Sigmoid colon (tissue), 7 donors: ENCODE measurements around the gene ANG. TPM values are rescaled to one million over a fixed set of nuclear protein-coding genes. Genes with fewer than 3 reads are reported as not detected.

ENCODE experiments used
- DNase-seq: peaks from one replicate; pipeline ENCODE4 v3.0.0-alpha.2; 2019
- H3K27ac ChIP-seq, 4 donors: fragments of 200-600 bp; sonication (generic); one replicate each; pipeline ENCODE4 v1.5.1; 2016 to 2019; ENCODE audit warnings: mild to moderate bottlenecking in 1 of 4
- H3K27me3 ChIP-seq, 3 donors: fragments of 200-600 bp; sonication (generic); one replicate each; pipeline ENCODE4 v1.5.1; 2019; ENCODE audit warnings: mild to moderate bottlenecking in 1 of 3
- H3K36me3 ChIP-seq, 4 donors: fragments of 200-600 bp; sonication (generic); one replicate each; pipeline ENCODE4 v1.5.1; 2016 to 2019
- H3K4me1 ChIP-seq, 4 donors: fragments of 200-600 bp; sonication (generic); one replicate each; pipeline ENCODE4 v1.5.1; 2017 to 2019
- H3K4me3 ChIP-seq, 4 donors: fragments of 200-600 bp; sonication (generic); one replicate each; pipeline ENCODE4 v1.5.1; 2017 to 2019; ENCODE audit warnings: mild to moderate bottlenecking in 2 of 4, moderate library complexity in 1 of 4
- H3K9me3 ChIP-seq, 4 donors: fragments of 200-600 bp in 3 of 4; sonication (generic) in 3 of 4; one replicate each; pipeline versions ENCODE4 v1.5.1 to v1.6.1; 2013 to 2019
- EP300 ChIP-seq, 4 donors: sonication (generic); formaldehyde crosslinking; IDR thresholded peaks; one replicate each; pipeline ENCODE4 v1.6.1; 2017; ENCODE audit warnings: antibody characterized with exemption in 4 of 4
- POLR2A ChIP-seq, 2 donors: fragments of 450-650 bp; IDR thresholded peaks; one replicate each; pipeline ENCODE4 v1.6.1; 2016; ENCODE audit warnings: antibody characterized with exemption in 2 of 2, mild to moderate bottlenecking in 2 of 2, moderate library complexity in 2 of 2
- POLR2AphosphoS5 ChIP-seq, 4 donors: sonication (generic); formaldehyde crosslinking; IDR thresholded peaks; one replicate each; pipeline ENCODE4 v1.6.1; 2017; ENCODE audit warnings: antibody characterized with exemption in 4 of 4
- WGBS, 2 donors: extraction: QIAGEN DNeasy Blood & Tissue Kit; methylation state at CpG; one replicate each; pipeline ENCODE4 v1.1.7; 2013; 5-methylcytosine and 5-hydroxymethylcytosine counted together
- intact Hi-C: fragments of 100-400 bp; cut with DNase I; formaldehyde crosslinking; loops from one replicate; pipeline ENCODE4 v1.15.1; 2023
- polyA plus RNA-seq, 3 donors: library from polyadenylated mRNA; stranded (reverse); fragments of 200-250 nt; gene quantifications; one replicate each; pipeline ENCODE4 v1.2.3, GENCODE V29; 2013
- total RNA-seq, 4 donors: library from RNA; depleted of rRNA; stranded (reverse); fragments of >200 nt; gene quantifications; one replicate each; pipeline ENCODE4 v1.1.0, GENCODE V29; 2016
- TF ChIP-seq, protein P1 (sequence below), 4 experiments: fragments of 450-650 bp in 3 of 4; fragments of 200-600 bp in 1 of 4; IDR thresholded peaks; one replicate each; pipeline ENCODE4 v1.5.1; 2016 to 2019; ENCODE audit warnings: antibody characterized with exemption in 4 of 4, mild to moderate bottlenecking in 3 of 4, moderate library complexity in 2 of 4
- donor health status: healthy with polysubstance abuse.
- donor health status: Bipolar disorder and iron deficiency.
- donor health status: healthy.

ANG gene
- total and polyA plus RNA-seq, 7 donors: 13.3 to 44.4 (median 22.2) TPM

DNA sequence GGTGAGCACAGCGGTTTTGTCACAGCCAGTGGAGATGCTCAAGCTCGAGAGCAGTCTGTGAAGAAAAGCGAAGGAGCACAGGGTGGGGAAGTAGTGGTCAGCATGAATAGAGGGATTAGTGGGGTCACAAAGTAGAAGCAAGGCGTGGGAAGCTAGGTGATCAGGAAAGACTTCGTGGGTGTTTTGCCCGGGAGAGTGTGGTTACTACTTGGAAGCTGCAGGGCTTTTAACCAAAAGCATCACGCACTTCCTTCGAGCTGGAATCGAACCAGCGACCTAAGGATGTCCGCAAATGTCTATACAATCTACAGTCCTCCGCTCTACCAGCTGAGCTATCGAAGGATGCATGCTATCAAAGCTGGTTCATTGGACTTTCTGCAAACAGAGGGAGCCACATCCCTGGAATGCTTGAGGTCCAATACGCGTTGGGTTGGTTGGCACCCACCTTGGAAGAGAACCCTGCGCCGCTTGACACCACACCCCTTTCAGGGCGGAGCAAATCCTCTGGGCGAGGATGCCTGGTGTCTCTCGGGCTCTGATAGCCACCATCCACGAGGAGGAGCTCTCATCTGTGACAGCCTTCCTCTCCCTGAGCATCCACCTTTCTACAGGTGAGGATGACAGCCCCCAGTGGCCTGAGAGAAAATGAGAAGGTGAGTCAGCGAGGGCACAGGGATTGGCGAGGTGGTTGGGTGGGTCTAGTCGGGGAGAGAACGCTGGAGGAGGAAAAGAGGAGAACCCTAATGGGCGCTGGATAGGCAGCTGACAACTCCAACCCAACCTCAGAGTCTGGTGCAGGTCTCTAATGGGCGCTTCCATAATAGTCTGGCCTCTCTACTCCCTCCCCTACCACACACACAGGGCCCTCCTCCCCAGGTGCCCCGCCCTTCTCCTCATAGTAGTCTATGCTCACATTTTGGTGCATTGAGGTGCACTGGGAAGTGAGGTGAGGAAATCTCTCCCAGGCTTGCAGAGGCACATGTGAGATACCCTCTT is 31.1 kb upstream of the ANG start:
- Histone ChIP-seq H3K36me3 (no peaks in the 10 kb centered on the region), H3K9me3 (no peaks in the 10 kb centered on the region), H3K4me3 (no peak overlapping the region), H3K4me1 (peaks cover 0 to 8% (median 0%) of the 10 kb centered on the region in 4 donors), H3K27ac (no peak overlapping the region), H3K27me3 (peaks cover 9 to 96% (median 69%) of the 10 kb centered on the region in 3 donors)
- intact Hi-C loops: no loop called here
- TF ChIP-seq, protein P1, sequence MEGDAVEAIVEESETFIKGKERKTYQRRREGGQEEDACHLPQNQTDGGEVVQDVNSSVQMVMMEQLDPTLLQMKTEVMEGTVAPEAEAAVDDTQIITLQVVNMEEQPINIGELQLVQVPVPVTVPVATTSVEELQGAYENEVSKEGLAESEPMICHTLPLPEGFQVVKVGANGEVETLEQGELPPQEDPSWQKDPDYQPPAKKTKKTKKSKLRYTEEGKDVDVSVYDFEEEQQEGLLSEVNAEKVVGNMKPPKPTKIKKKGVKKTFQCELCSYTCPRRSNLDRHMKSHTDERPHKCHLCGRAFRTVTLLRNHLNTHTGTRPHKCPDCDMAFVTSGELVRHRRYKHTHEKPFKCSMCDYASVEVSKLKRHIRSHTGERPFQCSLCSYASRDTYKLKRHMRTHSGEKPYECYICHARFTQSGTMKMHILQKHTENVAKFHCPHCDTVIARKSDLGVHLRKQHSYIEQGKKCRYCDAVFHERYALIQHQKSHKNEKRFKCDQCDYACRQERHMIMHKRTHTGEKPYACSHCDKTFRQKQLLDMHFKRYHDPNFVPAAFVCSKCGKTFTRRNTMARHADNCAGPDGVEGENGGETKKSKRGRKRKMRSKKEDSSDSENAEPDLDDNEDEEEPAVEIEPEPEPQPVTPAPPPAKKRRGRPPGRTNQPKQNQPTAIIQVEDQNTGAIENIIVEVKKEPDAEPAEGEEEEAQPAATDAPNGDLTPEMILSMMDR (IDR thresholded peaks at IDR 0.05): no peak
- no peak for TF ChIP-seq EP300 (IDR thresholded peaks at IDR 0.05)
- no peak for TF ChIP-seq POLR2AphosphoS5 (IDR thresholded peaks at IDR 0.05)
- TF ChIP-seq POLR2A (IDR thresholded peaks at IDR 0.05): no peak
- WGBS, 2 donors: 33 to 66% methylated on average over 28 of the region's 28 CpGs
- DNase-seq: no peak

DNA sequence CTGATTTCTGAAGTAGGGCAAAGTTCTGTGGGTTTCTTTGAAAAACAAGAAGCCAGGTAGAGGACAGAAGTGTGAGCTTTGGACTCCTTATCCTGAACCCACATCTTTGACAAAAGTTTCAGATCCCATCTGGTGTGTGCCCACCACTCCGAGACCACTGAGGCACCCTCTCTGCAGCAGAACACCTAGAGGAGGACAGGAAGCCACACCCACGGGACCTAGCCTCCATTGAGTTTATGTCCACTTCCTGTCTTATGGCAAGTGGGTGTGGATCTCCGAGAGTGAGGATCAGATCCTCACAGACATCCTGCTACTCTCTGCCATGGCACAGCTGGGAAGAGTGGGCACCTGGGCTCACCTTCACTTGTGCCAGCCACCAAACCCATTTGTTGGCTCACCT is 30.3 kb upstream of the ANG start:
- no peak for DNase-seq
- Histone ChIP-seq H3K9me3 (no peaks in the 10 kb centered on the region), H3K27me3 (peaks cover 10 to 96% (median 68%) of the 10 kb centered on the region in 3 donors), H3K4me1 (peaks cover 0 to 7% (median 3%) of the 10 kb centered on the region in 4 donors), H3K36me3 (no peaks in the 10 kb centered on the region), H3K27ac (no peak overlapping the region), H3K4me3 (no peak overlapping the region)
- WGBS, 2 donors: 63 to 70% methylated on average over 3 of the region's 3 CpGs
- intact Hi-C loops: no loop called here
- no peak for TF ChIP-seq EP300 (IDR thresholded peaks at IDR 0.05)
- no peak for TF ChIP-seq POLR2A (IDR thresholded peaks at IDR 0.05)
- TF ChIP-seq, protein P1 (IDR thresholded peaks at IDR 0.05): no peak

DNA sequence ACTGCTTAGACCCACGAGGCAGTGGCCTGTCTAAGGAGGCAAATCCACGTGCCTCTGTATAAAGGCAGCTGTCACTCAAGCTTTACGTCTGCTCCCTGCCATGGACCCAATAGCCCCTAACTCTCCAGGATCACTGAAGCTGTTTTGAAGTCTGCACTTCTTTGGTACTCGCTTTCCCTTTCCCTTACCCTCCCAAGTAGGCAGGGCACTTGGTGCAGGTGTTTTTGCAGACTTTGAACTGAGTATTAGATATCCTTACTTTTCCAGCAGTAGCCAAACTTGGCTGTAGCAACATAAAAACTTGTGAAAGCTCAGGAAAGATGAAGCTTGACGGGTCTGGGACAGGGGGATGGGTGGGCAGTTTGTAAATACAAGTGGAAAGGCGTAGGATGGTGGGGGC is 29.2 kb upstream of the ANG start:
- Histone ChIP-seq H3K9me3 (no peaks in the 10 kb centered on the region), H3K27me3 (peaks cover 5 to 96% (median 64%) of the 10 kb centered on the region in 3 donors), H3K4me3 (no peak overlapping the region), H3K36me3 (no peaks in the 10 kb centered on the region), H3K27ac (no peak overlapping the region), H3K4me1 (peaks cover 0 to 12% (median 8%) of the 10 kb centered on the region in 4 donors)
- TF ChIP-seq EP300 (IDR thresholded peaks at IDR 0.05): no peak
- no peak for TF ChIP-seq POLR2A (IDR thresholded peaks at IDR 0.05)
- TF ChIP-seq, protein P1 (IDR thresholded peaks at IDR 0.05): no peak
- no peak for TF ChIP-seq POLR2AphosphoS5 (IDR thresholded peaks at IDR 0.05)
- intact Hi-C loops: no loop called here
- no peak for DNase-seq
- 28 to 65% methylated on average over 6 of the region's 6 CpGs for WGBS, 2 donors

DNA sequence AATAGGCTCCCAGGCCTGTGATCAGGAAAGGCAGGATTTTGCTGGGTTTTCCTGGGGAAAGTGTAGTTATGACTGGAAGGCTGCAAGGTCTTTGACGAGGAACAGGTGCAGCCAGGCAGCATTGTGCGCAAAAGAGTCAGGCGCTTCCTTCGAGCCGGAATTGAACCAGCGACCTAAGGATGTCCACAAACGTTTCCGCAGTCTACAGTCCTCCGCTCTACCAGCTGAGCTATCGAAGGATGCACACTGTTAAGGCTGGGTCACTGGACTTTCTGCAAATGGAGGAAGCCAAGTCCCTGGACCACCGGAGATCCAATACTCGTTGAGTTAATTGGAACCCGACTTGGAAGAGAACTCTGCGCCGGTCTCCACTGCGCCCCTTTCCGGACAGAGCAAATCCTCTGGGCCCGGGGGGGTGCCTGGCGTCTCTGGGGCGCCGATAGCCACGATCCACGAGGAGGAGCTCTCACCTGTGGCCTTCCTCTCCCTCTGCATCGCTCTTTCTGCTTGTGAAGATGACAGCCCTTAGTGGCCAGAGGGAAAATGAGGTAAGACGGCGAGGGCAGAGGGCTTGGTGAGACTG is 28.7 kb upstream of the ANG start:
- peaks cover 5 to 98% (median 65%) of the 10 kb centered on the region in 3 donors for H3K27me3 ChIP-seq

DNA sequence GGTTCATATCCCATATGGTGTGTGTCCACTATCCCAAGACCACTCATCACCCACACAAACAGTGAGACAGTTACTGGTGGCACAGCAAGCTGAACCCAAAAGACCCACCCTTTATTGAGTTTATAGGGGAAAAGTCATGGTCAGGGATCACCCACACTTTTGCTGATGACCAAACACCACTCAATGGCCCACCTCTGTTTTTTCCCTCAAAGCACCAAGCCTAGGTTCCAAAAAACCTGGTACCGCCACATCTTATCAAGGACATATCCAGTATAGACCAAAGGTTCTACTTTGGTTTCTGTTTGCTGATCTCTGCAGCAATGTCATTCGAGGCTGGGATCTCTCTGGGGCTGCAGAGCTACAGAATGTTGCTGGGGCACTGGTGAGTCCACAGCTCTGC is 27.4 kb upstream of the ANG start:
- TF ChIP-seq EP300 (IDR thresholded peaks at IDR 0.05) (no peak), POLR2AphosphoS5 (IDR thresholded peaks at IDR 0.05) (no peak), POLR2A (IDR thresholded peaks at IDR 0.05) (no peak)
- TF ChIP-seq, protein P1 (IDR thresholded peaks at IDR 0.05): no peak
- Histone ChIP-seq H3K4me3 (no peak overlapping the region), H3K27me3 (peaks cover 5 to 96% (median 64%) of the 10 kb centered on the region in 3 donors), H3K9me3 (no peaks in the 10 kb centered on the region), H3K4me1 (peaks cover 0 to 12% (median 8%) of the 10 kb centered on the region in 4 donors), H3K36me3 (no peaks in the 10 kb centered on the region), H3K27ac (no peak overlapping the region)
- intact Hi-C loops: no loop called here
- no peak for DNase-seq
- 70 to 84% methylated on average over 2 of the region's 2 CpGs for WGBS, 2 donors

More for the DNA sequence above, 28.7 kb upstream of the ANG start:
- no peaks in the 10 kb centered on the region for H3K9me3 ChIP-seq
- WGBS, 2 donors: 68 to 86% methylated on average over 26 of the region's 26 CpGs
- intact Hi-C loops: no loop called here
- TF ChIP-seq POLR2A (IDR thresholded peaks at IDR 0.05): no peak
- H3K36me3 ChIP-seq: no peaks in the 10 kb centered on the region
- no peak overlapping the region for H3K4me3 ChIP-seq
- no peak for DNase-seq
- H3K27ac ChIP-seq: no peak overlapping the region
- H3K4me1 ChIP-seq: peaks cover 0 to 12% (median 8%) of the 10 kb centered on the region in 4 donors
